Colonic mucosa (tissue), 4 donors: Measurements from ENCODE around the gene TMEM212. TPM values are rescaled to one million over a fixed set of nuclear protein-coding genes. Genes with fewer than 3 reads are reported as not detected.

ENCODE experiments used
- DNase-seq: peaks from one replicate; pipeline ENCODE4 v3.0.0-alpha.2; 2020
- H3K27ac ChIP-seq: fragments of 200-600 bp; one replicate; pipeline ENCODE4 v1.8.0; 2021
- H3K27me3 ChIP-seq: fragments of 200-600 bp; one replicate; pipeline ENCODE4 v1.8.0; 2021
- H3K36me3 ChIP-seq: fragments of 200-600 bp; one replicate; pipeline ENCODE4 v1.8.0; 2021
- H3K4me1 ChIP-seq: fragments of 200-600 bp; one replicate; pipeline ENCODE4 v1.8.0; 2021; ENCODE audit warnings: mild to moderate bottlenecking
- H3K4me3 ChIP-seq: fragments of 200-600 bp; one replicate; pipeline ENCODE4 v1.8.0; 2021
- H3K9ac ChIP-seq, 2 donors: one replicate each; pipeline ENCODE4 v1.7.0; 2013; ENCODE audit warnings: control low read depth in 2 of 2, low read depth in 2 of 2, low read length in 2 of 2
- H3K9me3 ChIP-seq: fragments of 200-600 bp; one replicate; pipeline ENCODE4 v1.8.0; 2021
- intact Hi-C: fragments of 100-400 bp; cut with DNase I; formaldehyde crosslinking; loops from one replicate; pipeline ENCODE4 v1.14.1; 2022
- total RNA-seq, 2 donors: library from RNA; stranded (reverse); fragmentation: NEBNext Ultra II Directional in 1 of 2; extraction: Animal tissue kit (Norgen Biotek cat#: 25700) in 1 of 2; gene quantifications; one replicate each; pipeline ENCODE4 v1.2.1, GENCODE V29; 2021
- TF ChIP-seq, protein P1 (sequence below): fragments of 200-600 bp; IDR thresholded peaks from one replicate; pipeline ENCODE4 v1.8.0; 2022; ENCODE audit warnings: antibody characterized with exemption, mild to moderate bottlenecking
- donor health status: healthy.
- donor health status: DM: no; HTN: no; CAD: no.
- donor health status: DM: no; HTN: no; CAD: no.

The TMEM212 gene
- total RNA-seq, 2 donors from 2014 or later: not detected

DNA sequence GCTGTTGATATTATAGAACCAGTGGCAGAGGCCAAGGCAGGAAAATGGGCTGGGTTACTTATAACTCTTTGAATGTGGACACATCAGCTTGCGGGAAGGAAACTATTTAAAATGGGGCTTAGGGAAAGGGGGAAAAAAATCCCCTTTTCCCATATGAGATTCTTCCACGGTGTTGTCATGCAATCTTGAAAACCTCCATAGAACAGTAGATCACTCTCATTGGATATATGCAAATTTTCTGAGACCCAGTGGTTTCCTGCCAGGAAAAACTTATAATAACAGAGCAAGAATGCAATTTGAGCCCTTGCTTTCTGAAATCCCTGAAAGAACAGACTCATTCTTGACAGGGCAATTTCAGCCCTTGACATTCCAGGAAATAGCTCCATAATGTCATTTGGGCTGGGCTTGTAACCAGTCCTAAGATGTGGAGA lies 31.1 kb downstream of the TMEM212 start:
- peak overlapping the region; percentile 25 for H3K27ac ChIP-seq
- H3K36me3 ChIP-seq: no peaks in the 10 kb centered on the region
- no peaks in the 10 kb centered on the region for H3K4me1 ChIP-seq
- no peak overlapping the region for H3K9ac ChIP-seq
- intact Hi-C loops: no loop called here
- H3K9me3 ChIP-seq: no peaks in the 10 kb centered on the region
- no peak for DNase-seq
- TF ChIP-seq, protein P1, sequence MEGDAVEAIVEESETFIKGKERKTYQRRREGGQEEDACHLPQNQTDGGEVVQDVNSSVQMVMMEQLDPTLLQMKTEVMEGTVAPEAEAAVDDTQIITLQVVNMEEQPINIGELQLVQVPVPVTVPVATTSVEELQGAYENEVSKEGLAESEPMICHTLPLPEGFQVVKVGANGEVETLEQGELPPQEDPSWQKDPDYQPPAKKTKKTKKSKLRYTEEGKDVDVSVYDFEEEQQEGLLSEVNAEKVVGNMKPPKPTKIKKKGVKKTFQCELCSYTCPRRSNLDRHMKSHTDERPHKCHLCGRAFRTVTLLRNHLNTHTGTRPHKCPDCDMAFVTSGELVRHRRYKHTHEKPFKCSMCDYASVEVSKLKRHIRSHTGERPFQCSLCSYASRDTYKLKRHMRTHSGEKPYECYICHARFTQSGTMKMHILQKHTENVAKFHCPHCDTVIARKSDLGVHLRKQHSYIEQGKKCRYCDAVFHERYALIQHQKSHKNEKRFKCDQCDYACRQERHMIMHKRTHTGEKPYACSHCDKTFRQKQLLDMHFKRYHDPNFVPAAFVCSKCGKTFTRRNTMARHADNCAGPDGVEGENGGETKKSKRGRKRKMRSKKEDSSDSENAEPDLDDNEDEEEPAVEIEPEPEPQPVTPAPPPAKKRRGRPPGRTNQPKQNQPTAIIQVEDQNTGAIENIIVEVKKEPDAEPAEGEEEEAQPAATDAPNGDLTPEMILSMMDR: no peak
- H3K27me3 ChIP-seq: no peaks in the 10 kb centered on the region
- H3K4me3 ChIP-seq: no peak overlapping the region

DNA sequence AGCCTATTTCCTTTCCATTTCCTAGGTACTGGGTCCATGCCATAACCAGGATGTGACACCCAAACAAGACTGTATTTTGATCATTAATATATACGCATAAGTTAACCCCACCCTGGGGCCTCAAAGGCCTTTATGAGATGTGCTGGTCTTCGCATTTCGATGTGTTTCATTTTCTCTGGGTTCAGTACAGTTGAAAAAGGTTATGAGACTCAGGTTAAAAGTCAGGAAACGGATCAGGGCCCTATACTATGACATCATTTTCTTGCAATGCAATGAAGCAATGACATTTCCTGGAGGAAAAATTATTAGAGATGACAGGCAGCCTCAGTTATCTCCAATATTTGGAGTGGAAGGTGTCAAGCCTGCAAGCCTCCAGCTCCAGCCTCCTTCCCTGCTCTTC lies 31.7 kb downstream of the TMEM212 start:
- no peak for DNase-seq
- no peaks in the 10 kb centered on the region for H3K9me3 ChIP-seq
- peak overlapping the region; percentile 25 for H3K27ac ChIP-seq
- intact Hi-C loops: no loop called here
- H3K36me3 ChIP-seq: no peaks in the 10 kb centered on the region
- no peaks in the 10 kb centered on the region for H3K4me1 ChIP-seq
- H3K9ac ChIP-seq: no peak overlapping the region
- no peak overlapping the region for H3K4me3 ChIP-seq
- TF ChIP-seq, protein P1: no peak
- no peaks in the 10 kb centered on the region for H3K27me3 ChIP-seq

DNA sequence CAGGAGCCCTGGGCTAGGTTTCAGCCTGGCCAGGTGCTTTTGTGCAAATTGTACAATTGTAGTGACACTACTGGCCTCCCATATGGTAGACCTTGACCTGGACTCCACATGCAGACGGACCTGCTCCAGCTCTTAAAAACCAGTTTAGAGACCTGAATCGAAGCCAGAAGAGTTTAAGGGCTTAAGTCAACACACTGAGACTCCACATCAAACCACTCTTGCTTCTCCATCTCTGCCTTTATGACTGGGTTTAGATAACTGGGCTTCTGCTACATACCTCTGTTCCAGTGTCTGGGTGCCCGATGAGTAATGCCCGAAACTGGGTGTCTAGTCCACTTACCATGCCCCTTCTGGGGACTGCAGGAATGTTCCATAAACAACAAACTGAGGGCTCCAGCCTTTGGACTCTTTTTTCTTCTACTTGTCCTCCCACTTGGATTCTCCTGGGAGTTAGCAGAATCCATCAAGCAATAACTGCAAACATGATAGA lies 32.8 kb downstream of the TMEM212 start:
- H3K27ac ChIP-seq: no peak overlapping the region
- intact Hi-C loops: no loop called here
- no peaks in the 10 kb centered on the region for H3K4me1 ChIP-seq
- H3K27me3 ChIP-seq: no peaks in the 10 kb centered on the region
- TF ChIP-seq, protein P1: no peak
- no peak overlapping the region for H3K4me3 ChIP-seq
- no peaks in the 10 kb centered on the region for H3K9me3 ChIP-seq
- H3K36me3 ChIP-seq: no peaks in the 10 kb centered on the region
- no peak for DNase-seq
- no peak overlapping the region for H3K9ac ChIP-seq

DNA sequence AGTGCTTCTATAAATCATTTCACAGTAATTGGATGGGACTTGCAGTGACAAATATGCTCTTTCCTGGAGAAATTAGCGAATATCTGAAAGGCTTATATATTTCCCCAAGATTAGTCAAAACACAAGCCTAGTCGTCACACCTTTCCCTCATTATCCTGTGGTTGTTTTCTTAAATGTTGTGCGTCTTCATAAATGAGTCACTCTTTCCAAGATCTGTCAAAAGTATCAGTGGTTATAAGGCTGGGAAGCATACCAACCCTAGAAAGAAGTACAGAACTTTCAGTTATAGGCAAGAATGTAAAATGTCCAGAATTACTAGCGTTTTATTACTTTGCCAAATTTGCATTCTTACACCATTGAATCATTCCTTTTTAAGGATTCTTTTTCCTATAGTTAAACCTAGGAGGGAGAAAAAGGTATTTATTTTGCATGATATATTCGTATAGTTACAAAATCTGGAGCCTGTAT lies 33.6 kb downstream of the TMEM212 start:
- Histone ChIP-seq H3K36me3 (no peaks in the 10 kb centered on the region), H3K4me3 (no peak overlapping the region), H3K27ac (no peak overlapping the region), H3K9ac (no peak overlapping the region), H3K9me3 (no peaks in the 10 kb centered on the region), H3K4me1 (no peaks in the 10 kb centered on the region), H3K27me3 (no peaks in the 10 kb centered on the region)
- intact Hi-C loops: no loop called here
- no peak for DNase-seq
- TF ChIP-seq, protein P1: no peak

DNA sequence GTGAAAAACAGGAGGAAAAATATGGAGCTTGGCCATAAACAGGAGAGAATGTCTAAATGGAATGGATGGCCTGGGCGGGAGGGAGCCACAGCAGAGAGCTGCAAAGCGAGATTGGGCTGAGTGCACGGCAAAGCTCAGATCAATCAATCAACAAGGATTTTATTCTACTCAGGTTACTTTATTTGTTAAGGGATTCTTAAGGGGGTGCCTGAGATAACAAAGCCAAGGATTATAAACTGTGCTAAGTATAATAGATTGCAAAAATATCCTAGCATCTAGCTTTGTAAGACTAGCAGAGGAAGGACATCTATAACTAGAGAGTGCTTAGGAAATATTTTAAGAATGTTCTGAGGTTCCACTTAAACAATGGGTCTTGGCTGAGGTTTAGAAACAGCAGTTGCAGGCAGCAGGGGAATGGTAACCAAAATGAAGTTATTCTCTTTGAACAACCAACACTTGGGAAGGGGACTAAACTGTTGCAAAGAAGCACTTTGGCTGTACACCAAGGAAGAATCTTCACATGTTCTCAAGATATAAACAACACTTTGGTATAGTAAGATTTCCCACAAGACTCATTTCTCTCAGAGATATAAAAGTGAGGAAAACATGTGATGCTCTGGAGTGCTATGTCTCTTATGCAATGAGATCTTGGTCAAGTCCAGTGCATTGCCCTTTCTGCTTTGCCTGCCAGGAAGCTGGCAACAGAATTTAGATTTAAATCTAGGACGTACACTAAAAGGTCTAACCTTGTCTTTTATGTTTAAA lies 35.5 kb downstream of the TMEM212 start:
- H3K9me3 ChIP-seq: no peaks in the 10 kb centered on the region
- H3K27me3 ChIP-seq: no peaks in the 10 kb centered on the region
- TF ChIP-seq, protein P1: no peak
- intact Hi-C loops: no loop called here
- no peak overlapping the region for H3K9ac ChIP-seq
- no peaks in the 10 kb centered on the region for H3K36me3 ChIP-seq
- no peak overlapping the region for H3K4me3 ChIP-seq
- DNase-seq: no peak
- H3K4me1 ChIP-seq: no peaks in the 10 kb centered on the region
- H3K27ac ChIP-seq: no peak overlapping the region
